ENCODE results near the gene ZBTB16. TPM values are rescaled to one million over a fixed set of nuclear protein-coding genes. Genes with fewer than 3 reads are reported as not detected.

The ZBTB16 gene
- total and polyA plus RNA-seq, 4 donors, result 21.4 to 224 (median 102) TPM

DNA sequence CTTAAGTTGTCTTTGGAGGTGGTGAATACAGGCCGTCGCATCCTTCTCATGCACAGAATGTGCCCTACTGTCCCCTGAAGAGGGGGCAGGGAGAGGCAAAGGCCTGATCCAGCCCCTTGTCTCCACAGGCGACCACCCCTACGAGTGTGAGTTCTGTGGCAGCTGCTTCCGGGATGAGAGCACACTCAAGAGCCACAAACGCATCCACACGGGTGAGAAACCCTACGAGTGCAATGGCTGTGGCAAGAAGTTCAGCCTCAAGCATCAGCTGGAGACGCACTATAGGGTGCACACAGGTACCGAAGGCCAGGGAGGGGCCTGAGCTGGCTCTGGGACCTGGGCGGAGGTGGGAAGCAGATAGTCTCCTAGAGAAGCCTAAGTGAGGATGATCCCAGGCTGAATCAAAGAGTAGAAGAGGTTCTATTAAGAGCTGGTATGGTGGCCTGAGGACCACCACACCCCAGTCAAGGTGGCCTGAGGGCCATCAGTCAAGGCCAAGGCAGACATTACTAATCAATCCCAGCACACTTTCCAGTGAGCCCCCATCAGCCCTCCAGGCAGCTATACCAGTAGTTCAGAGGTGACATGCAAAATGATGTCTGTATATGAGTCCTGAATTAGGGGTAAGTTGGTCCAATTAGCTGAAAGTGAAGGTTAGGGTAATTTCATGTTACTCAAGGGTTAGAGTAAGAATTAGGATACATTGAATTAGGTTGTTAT is 187.7 kb downstream of the ZBTB16 start:
- TF ChIP-seq, protein P1, sequence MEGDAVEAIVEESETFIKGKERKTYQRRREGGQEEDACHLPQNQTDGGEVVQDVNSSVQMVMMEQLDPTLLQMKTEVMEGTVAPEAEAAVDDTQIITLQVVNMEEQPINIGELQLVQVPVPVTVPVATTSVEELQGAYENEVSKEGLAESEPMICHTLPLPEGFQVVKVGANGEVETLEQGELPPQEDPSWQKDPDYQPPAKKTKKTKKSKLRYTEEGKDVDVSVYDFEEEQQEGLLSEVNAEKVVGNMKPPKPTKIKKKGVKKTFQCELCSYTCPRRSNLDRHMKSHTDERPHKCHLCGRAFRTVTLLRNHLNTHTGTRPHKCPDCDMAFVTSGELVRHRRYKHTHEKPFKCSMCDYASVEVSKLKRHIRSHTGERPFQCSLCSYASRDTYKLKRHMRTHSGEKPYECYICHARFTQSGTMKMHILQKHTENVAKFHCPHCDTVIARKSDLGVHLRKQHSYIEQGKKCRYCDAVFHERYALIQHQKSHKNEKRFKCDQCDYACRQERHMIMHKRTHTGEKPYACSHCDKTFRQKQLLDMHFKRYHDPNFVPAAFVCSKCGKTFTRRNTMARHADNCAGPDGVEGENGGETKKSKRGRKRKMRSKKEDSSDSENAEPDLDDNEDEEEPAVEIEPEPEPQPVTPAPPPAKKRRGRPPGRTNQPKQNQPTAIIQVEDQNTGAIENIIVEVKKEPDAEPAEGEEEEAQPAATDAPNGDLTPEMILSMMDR (IDR thresholded peaks at IDR 0.05; ENCODE audit: control extremely low read depth, extremely low read depth), result no peak
- peaks cover 0 to 6% (median 0%) of the 10 kb centered on the region in 5 donors for H3K4me1 ChIP-seq (ENCODE audit: control insufficient read depth in 5 of 5, insufficient read depth in 5 of 5, low read length in 5 of 5)
- no peaks in the 10 kb centered on the region for H3K27me3 ChIP-seq (ENCODE audit: control insufficient read depth in 3 of 3, insufficient read depth in 3 of 3, low read length in 2 of 3)
- DNase-seq, result no peak
- no peak for ATAC-seq (ENCODE audit: insufficient read depth, low FRiP score)
- H3K4me3 ChIP-seq, result no peak overlapping the region
- H3K9me3 ChIP-seq (ENCODE audit: control insufficient read depth in 4 of 4, insufficient read depth in 3 of 4, low read length in 3 of 4), result no peaks in the 10 kb centered on the region
- peaks cover 0 to 59% (median 17%) of the 10 kb centered on the region in 4 donors for H3K36me3 ChIP-seq (ENCODE audit: control insufficient read depth in 4 of 4, insufficient read depth in 4 of 4, low read length in 4 of 4)
- 93 to 97% methylated on average over 11 of the region's 11 CpGs for WGBS, 2 donors
- no peak overlapping the region for H3K27ac ChIP-seq (ENCODE audit: low read depth in 1 of 2, low read length in 1 of 2)
- no peak overlapping the region for H3K9ac ChIP-seq (ENCODE audit: insufficient read depth in 1 of 2, low read length in 2 of 2)

- ATAC-seq (ENCODE audit: insufficient read depth, low FRiP score), result no peak
- H3K27ac ChIP-seq (ENCODE audit: low read depth in 1 of 2, low read length in 1 of 2), result no peak overlapping the region
- no peak for DNase-seq
- TF ChIP-seq, protein P1 (IDR thresholded peaks at IDR 0.05; ENCODE audit: control extremely low read depth, extremely low read depth), result no peak
- no peaks in the 10 kb centered on the region for H3K27me3 ChIP-seq (ENCODE audit: control insufficient read depth in 3 of 3, insufficient read depth in 3 of 3, low read length in 2 of 3)
- H3K4me3 ChIP-seq, result no peak overlapping the region
- no peaks in the 10 kb centered on the region for H3K9me3 ChIP-seq (ENCODE audit: control insufficient read depth in 4 of 4, insufficient read depth in 3 of 4, low read length in 3 of 4)
- 93 to 97% methylated on average over 17 of the region's 17 CpGs for WGBS, 2 donors
- peaks cover 0 to 49% (median 12%) of the 10 kb centered on the region in 4 donors for H3K36me3 ChIP-seq (ENCODE audit: control insufficient read depth in 4 of 4, insufficient read depth in 4 of 4, low read length in 4 of 4)
- H3K9ac ChIP-seq (ENCODE audit: insufficient read depth in 1 of 2, low read length in 2 of 2), result no peak overlapping the region
- H3K4me1 ChIP-seq (ENCODE audit: control insufficient read depth in 5 of 5, insufficient read depth in 5 of 5, low read length in 5 of 5), result peaks cover 0 to 5% (median 0%) of the 10 kb centered on the region in 5 donors
Measured at GRCh38 chr11:114250180-114250579, 190.7 kb downstream of the ZBTB16 start.

GRCh38 chr11:114250993-114251814 is 191.7 kb downstream of the ZBTB16 start:
- 90 to 93% methylated on average over 13 to 14 of the region's 14 CpGs for WGBS, 2 donors
- Histone ChIP-seq H3K9ac (ENCODE audit: insufficient read depth in 1 of 2, low read length in 2 of 2) (no peak overlapping the region), H3K36me3 (ENCODE audit: control insufficient read depth in 4 of 4, insufficient read depth in 4 of 4, low read length in 4 of 4) (peaks cover 0 to 43% (median 11%) of the 10 kb centered on the region in 4 donors), H3K27me3 (ENCODE audit: control insufficient read depth in 3 of 3, insufficient read depth in 3 of 3, low read length in 2 of 3) (no peaks in the 10 kb centered on the region), H3K4me1 (ENCODE audit: control insufficient read depth in 5 of 5, insufficient read depth in 5 of 5, low read length in 5 of 5) (peaks cover 0 to 5% (median 0%) of the 10 kb centered on the region in 5 donors), H3K9me3 (ENCODE audit: control insufficient read depth in 4 of 4, insufficient read depth in 3 of 4, low read length in 3 of 4) (no peaks in the 10 kb centered on the region), H3K4me3 (no peak overlapping the region), H3K27ac (ENCODE audit: low read depth in 1 of 2, low read length in 1 of 2) (no peak overlapping the region)
- TF ChIP-seq, protein P1 (IDR thresholded peaks at IDR 0.05; ENCODE audit: control extremely low read depth, extremely low read depth), result no peak
- ATAC-seq (ENCODE audit: insufficient read depth, low FRiP score) (no peak), DNase-seq (peak in 2 of 3 donors; percentile 26 to 41)
